IPS DF 4.7 (cell line): ENCODE results near the gene TPH2.
A peak's percentile ranks its signal among the peaks of the same experiment; 100 is the strongest.

Source experiments
- DNase-seq: peaks from one replicate; pipeline ENCODE4 v3.0.0-alpha.2; 2013; ENCODE audit warnings: low spot score; ENCODE audit errors: extremely low read depth

TPH2 gene

DNA sequence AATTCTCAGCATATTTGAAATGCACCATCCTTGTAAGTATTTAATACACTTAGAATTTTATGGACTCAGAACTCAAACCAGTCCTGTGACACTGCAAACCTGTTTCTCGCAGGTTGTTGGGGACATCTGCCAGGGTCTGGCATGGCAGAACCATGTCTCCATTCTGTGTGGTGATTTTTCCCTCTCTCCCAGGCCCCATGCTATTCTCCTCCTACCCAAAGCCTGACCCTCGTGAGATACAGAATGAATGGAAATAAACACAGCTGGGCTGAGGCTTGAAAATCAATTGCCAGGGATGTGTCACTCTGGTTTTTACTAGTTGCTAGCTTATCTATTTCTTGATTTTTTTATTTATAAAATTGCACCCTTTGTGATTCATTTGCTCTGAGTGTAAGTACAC, 19.8 kb downstream of the TPH2 start:
- no peak for DNase-seq

GRCh38 chr12:71958993-71959578, 20.4 kb downstream of the TPH2 start:
- DNase-seq, result no peak

DNA sequence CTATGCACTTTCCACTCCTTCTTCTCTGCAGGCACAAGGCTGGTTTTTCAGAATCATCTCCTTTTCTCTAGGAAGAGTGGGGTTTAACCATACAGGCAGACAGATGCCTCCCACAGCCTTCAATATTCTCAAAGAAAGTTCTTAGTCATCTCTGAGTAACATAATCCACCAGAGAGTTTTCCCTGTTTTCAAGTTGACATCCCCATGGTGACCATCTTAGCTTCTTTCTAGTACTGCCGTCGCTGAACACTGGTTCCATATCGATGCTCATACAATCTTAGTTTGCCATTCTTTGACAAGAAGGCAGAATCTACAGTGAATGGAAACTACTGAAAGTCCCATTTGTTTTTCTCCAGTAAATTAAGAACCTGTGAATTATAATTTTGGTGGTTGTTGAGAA, 28.6 kb downstream of the TPH2 start:
- no peak for DNase-seq

DNA sequence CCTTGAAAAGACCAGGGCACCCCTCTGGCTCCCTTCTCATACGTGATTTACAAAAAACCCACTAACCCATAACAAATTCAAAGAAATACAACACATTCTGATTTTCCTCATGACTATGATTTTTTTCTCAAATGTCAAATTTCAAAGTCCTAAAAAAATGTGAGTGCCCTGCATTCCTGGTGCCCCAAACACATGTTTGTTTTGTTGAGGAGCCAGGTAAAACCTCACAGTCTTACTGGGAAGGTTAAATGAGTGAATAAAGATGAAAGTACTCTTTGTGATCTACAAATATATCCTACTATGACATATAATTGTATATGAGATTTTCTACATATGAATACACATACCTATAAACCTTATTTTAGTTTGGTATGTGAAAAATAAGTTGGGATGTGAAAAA, 30.7 kb downstream of the TPH2 start:
- no peak for DNase-seq

- no peak for DNase-seq
These were observed 31.4 kb downstream of the TPH2 start for GRCh38 chr12:71970031-71970430.

DNA sequence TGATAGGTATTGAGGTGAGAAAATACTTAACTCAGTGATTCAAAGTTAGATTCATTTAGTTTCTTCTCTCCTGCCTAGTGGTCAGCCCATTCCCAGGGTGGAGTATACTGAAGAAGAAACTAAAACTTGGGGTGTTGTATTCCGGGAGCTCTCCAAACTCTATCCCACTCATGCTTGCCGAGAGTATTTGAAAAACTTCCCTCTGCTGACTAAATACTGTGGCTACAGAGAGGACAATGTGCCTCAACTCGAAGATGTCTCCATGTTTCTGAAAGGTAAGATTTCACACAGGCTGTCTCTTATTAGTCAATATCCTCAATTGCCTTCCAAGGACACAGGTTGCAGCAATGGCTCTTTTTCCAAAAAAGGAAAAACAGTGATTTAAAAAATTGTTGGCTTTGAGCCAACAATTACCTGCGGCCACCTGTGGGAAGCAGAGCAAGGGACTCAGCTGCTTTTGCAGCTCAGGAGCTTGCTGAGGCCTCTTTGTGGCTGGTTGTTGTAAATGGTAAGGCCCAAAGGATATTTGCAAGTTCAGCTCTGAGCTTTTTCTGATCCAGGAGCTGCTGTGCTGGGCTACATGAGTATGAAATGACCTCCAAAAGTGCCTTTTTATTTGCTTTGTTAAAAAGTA, 33.9 kb downstream of the TPH2 start:
- no peak for DNase-seq

DNA sequence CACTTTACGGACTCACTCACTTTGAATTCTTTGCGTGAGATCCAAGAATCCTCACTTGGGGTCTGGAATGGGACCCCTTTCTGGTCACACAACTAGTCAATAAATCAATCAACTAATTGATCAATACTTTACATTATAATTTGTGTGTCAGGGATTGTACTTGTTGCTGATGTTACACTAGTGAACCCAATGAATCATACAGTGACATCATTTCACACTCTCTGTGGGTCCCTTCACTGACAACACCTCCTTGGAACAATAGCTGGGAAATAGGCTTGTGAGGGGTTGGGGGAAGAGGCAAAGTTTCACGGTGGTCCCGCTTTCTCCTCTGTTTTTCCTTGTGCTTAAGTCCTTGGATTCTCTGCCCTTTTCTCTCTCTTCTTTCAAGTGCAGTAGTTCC, 35.0 kb downstream of the TPH2 start:
- DNase-seq, result no peak

GRCh38 chr12:71980538-71980937, 41.9 kb downstream of the TPH2 start:
- DNase-seq, result no peak

- DNase-seq, result no peak
These were observed 42.5 kb downstream of the TPH2 start for GRCh38 chr12:71981149-71981548.

DNA sequence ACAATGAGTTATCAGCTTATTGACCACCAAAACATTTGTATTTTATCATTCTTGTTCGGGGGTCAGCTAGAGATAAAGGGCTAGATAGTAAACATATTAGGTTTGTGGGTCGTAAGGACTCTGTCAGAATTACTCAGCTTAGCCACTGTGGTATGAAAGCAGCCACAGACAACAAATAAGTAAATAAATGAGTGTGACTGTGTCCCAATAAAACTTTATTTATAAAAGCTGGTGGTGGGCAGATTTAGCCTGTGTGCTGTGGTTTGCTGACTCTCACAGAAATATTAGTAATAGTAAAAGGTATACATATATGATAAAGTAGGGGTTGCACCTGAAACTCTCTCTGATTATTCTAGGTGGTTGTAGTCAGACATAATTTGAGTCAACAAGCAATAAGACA, 56.1 kb downstream of the TPH2 start:
- no peak for DNase-seq

GRCh38 chr12:71999795-72000194, 61.1 kb downstream of the TPH2 start:
- no peak for DNase-seq

GRCh38 chr12:72000969-72001648, 62.5 kb downstream of the TPH2 start:
- no peak for DNase-seq

DNA sequence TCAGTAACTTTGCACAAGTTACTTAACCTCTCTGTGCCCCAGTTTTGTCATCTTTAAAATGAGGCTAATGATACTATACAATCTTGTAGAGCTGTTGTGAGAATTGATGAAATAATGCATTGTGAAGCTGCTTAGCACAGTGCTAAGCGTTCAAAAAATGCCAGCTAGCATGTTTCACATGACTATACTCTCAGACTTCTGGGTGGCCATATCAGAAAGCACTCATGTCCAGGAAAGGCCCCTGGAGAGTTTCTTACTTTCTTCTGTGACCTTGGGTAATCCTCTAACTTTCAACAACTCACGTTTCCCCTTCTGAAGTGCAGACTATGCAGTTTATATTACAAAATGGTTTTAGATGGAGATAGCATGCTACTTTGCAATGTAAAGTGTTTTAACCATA, 68.1 kb downstream of the TPH2 start:
- no peak for DNase-seq

DNA sequence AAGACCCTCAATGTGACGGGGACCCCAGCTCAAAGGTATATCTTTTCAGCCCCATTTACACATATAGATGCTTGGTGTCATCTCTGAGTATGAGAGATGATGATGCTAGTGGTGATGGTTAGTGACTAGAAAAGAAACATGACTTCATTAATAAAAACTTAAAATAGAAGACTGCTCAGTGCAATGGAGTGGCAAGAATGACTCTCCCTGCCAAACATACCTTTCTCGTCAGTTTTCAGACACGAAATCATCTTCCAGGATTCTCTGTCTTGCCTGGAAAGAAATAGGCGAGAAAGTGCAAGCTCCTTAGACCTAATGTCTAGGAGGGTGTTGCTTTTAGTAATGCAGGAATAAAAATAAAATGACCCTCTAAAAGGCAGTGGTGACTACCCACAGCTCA, 71.7 kb downstream of the TPH2 start:
- DNase-seq, result no peak

DNA sequence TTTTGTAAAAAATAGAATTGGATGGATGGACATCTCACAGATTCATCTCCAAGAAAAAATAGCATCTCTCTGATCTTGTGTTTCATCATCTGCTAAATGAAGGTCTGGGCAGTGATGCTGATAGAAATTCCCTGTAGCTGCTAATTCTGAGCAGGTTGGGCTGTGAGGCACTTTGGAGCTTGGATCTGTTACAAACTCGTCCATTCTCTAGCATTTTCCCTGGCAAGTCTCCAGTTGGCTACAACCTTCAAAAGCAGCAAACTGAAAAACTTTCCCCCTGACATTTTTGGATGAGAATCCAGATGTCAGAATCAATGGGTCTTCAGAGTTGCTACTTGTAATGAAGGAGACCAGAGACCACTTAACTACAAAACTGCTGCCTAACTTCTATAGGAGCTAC, 72.7 kb downstream of the TPH2 start:
- no peak for DNase-seq

GRCh38 chr12:72012874-72013273, 74.2 kb downstream of the TPH2 start:
- no peak for DNase-seq

- no peak for DNase-seq
These were observed 77.2 kb downstream of the TPH2 start for GRCh38 chr12:72015895-72016294.

- DNase-seq, result peak; percentile 83
These were observed 78.5 kb downstream of the TPH2 start for GRCh38 chr12:72017054-72017651.

DNA sequence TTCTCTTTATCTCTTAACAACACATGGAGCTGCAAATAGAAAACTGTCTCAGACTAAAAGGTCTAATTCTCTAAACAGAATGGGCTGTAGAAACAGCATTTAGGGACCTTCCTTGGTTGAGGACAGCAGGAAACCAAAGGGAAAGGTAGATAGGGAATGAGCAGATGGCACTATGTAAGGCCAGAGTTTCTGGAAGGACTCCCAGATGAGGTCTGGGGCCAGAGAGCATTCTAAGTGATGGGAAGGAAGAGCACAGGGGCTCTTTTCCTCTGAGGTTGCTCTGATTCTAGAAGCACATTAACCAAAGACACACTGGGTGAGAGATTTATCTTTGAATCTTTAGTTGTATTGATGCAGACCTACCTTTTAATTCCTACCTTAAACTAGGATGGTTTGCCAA, 79.4 kb downstream of the TPH2 start:
- DNase-seq, result no peak

- no peak for DNase-seq
These were observed 86.0 kb downstream of the TPH2 start for GRCh38 chr12:72024613-72025012.

DNA sequence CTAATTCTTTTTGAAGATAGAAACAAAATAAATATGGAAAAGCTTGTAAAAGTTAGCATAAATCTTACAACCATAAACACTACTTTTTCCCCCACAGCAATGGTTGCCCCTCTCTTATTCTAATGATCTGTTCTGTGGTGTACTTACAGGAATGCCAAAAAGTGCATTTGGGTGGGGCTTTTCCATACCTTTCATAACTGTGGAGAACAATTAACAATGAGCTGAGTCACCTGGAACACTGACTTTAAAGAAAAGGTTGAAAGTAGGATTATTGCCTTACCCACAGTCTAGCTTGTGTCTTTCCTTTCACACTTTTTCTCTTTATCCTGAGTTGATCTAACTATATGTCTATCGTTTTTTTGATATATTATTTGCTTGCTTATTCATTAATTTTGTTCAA, 86.9 kb downstream of the TPH2 start:
- no peak for DNase-seq

- no peak for DNase-seq
These were observed 90.3 kb downstream of the TPH2 start for GRCh38 chr12:72028966-72029365.

- DNase-seq, result no peak
These were observed 91.6 kb downstream of the TPH2 start for GRCh38 chr12:72030277-72030676.
